Activated CD8-positive, alpha-beta T cell treated with anti-CD3 and anti-CD28 coated beads for 36 hours (primary cell): Measurements from ENCODE around the gene C1QTNF9B. TPM values are rescaled to one million over a fixed set of nuclear protein-coding genes. Genes with fewer than 3 reads are reported as not detected.

ENCODE experiments used
- ATAC-seq: fragments of 200-7000 bp; cut with Tn5 transposase; one replicate; pipeline ENCODE4 v1.10.0; 2021; ENCODE audit warnings: mild to moderate bottlenecking, moderate library complexity
- CTCF ChIA-PET: fragments of 350-600 bp; sonication (Branson Sonifier 250); formaldehyde crosslinking; loops from one replicate; lab custom pipeline; 2021; ENCODE audit warnings: antibody characterized with exemption; lab: Charles Lee
- POLR2A ChIA-PET: fragments of 350-600 bp; sonication (Branson Sonifier 250); formaldehyde crosslinking; loops from one replicate; lab custom pipeline; 2021; ENCODE audit warnings: antibody characterized with exemption; lab: Charles Lee
- DNase-seq: peaks from one replicate; pipeline ENCODE4 v3.0.0-alpha.2; 2020
- H3K27ac Mint-ChIP-seq: one replicate; pipeline ENCODE4 v1.8.0; 2021; ENCODE audit warnings: mild to moderate bottlenecking, mixed read lengths
- H3K27me3 Mint-ChIP-seq: one replicate; pipeline ENCODE4 v1.8.0; 2021; ENCODE audit warnings: mixed read lengths
- H3K36me3 Mint-ChIP-seq: one replicate; pipeline ENCODE4 v1.8.0; 2021; ENCODE audit warnings: low read depth, mixed read lengths
- H3K4me1 Mint-ChIP-seq: one replicate; pipeline ENCODE4 v1.8.0; 2021; ENCODE audit warnings: low read depth, mixed read lengths
- H3K4me3 Mint-ChIP-seq: one replicate; pipeline ENCODE4 v1.8.0; 2021; ENCODE audit warnings: mild to moderate bottlenecking, moderate library complexity, mixed read lengths
- H3K9me3 Mint-ChIP-seq: one replicate; pipeline ENCODE4 v1.8.0; 2021; ENCODE audit warnings: mixed read lengths
- intact Hi-C: fragments of 100-400 bp; cut with micrococcal nuclease; formaldehyde crosslinking; loops from one replicate; pipeline ENCODE4 v1.10.0; 2022
- total RNA-seq, 2 experiments: library from RNA; stranded (reverse); gene quantifications; one replicate each; pipeline ENCODE4 v1.2.3, GENCODE V29; 2021
- TF ChIP-seq, protein P1 (sequence below): fragments of 200-600 bp; IDR thresholded peaks from one replicate; pipeline ENCODE4 v1.8.0; 2022; ENCODE audit warnings: antibody characterized with exemption, mild to moderate bottlenecking

Gene C1QTNF9B
- total RNA-seq, 2 experiments from 2014 or later: not detected

DNA sequence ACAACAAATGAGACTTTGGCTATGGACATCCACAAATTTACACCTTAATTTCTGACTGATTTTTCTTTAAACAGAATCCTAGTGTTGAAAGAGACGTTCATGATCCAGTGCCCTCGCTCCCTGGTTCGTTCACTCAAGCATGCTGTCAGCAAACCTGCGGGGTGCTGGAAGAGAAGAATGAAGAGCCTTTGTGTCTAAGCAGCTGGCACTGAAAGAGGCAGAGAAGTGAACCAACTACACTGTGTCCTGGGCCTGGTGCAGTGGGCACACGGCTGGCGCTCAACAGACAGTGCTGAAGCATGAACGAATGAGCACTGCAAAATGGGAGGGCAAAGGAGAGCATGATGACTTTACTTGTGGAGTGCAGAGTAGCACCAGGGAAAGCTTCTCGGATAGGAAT, 54.9 kb downstream of the C1QTNF9B start:
- POLR2A ChIA-PET: no interaction called here
- TF ChIP-seq, protein P1, sequence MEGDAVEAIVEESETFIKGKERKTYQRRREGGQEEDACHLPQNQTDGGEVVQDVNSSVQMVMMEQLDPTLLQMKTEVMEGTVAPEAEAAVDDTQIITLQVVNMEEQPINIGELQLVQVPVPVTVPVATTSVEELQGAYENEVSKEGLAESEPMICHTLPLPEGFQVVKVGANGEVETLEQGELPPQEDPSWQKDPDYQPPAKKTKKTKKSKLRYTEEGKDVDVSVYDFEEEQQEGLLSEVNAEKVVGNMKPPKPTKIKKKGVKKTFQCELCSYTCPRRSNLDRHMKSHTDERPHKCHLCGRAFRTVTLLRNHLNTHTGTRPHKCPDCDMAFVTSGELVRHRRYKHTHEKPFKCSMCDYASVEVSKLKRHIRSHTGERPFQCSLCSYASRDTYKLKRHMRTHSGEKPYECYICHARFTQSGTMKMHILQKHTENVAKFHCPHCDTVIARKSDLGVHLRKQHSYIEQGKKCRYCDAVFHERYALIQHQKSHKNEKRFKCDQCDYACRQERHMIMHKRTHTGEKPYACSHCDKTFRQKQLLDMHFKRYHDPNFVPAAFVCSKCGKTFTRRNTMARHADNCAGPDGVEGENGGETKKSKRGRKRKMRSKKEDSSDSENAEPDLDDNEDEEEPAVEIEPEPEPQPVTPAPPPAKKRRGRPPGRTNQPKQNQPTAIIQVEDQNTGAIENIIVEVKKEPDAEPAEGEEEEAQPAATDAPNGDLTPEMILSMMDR: no peak
- peaks cover 14% of the 10 kb centered on the region for H3K36me3 Mint-ChIP-seq
- ATAC-seq: no peak
- CTCF ChIA-PET: no interaction called here
- H3K27me3 Mint-ChIP-seq: no peaks in the 10 kb centered on the region
- H3K4me1 Mint-ChIP-seq: peaks cover 8% of the 10 kb centered on the region
- H3K4me3 Mint-ChIP-seq: no peak overlapping the region
- no peak for DNase-seq
- intact Hi-C loops: no loop called here
- no peak overlapping the region for H3K27ac Mint-ChIP-seq
- no peaks in the 10 kb centered on the region for H3K9me3 Mint-ChIP-seq

Other genes starting within 250 kb of the C1QTNF9B start
- gene MIPEP, start 8.1 kb downstream of the C1QTNF9B start, total RNA-seq: 10 to 100 TPM; 17.2 to 18.5 TPM